Thyroid gland (tissue), 4 donors: ENCODE data around the gene UBAP2.

Source experiments
- POLR2A ChIP-seq, 2 donors: fragments of 450-650 bp; IDR thresholded peaks; one replicate each; pipeline ENCODE4 v1.6.1; 2017; ENCODE audit warnings: antibody characterized with exemption in 2 of 2, mild to moderate bottlenecking in 2 of 2, moderate library complexity in 1 of 2
- TF ChIP-seq, protein P1 (sequence below), 6 experiments: fragments of 200-600 bp in 3 of 6; fragments of 450-650 bp in 3 of 6; sonication (generic) in 3 of 6; IDR thresholded peaks; one replicate each; pipeline ENCODE4 v1.5.1; 2016 to 2019; ENCODE audit warnings: antibody characterized with exemption in 6 of 6, mild to moderate bottlenecking in 2 of 6, inconsistent platforms in 1 of 6, moderate library complexity in 1 of 6

DNA sequence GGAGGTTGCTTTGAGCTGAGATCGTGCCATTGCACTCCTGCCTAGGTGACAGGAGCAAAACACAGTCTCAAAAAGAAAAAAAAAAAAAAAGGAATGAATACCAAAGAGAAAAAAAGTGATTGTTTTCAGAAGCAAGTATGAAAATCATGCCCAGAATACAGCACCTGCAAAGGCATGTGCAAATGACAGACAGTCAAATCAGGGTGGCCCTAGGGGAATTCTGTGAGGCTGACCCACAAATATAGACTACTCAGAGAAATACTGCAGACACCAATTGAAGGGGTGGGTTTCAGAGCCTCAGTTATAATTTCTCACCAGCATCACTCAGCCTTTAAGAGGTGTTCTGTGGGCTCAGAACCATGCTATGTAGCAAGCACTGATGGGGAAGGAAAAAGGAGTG lies 49.2 kb upstream of the UBAP2 start:
- TF ChIP-seq, protein P1, sequence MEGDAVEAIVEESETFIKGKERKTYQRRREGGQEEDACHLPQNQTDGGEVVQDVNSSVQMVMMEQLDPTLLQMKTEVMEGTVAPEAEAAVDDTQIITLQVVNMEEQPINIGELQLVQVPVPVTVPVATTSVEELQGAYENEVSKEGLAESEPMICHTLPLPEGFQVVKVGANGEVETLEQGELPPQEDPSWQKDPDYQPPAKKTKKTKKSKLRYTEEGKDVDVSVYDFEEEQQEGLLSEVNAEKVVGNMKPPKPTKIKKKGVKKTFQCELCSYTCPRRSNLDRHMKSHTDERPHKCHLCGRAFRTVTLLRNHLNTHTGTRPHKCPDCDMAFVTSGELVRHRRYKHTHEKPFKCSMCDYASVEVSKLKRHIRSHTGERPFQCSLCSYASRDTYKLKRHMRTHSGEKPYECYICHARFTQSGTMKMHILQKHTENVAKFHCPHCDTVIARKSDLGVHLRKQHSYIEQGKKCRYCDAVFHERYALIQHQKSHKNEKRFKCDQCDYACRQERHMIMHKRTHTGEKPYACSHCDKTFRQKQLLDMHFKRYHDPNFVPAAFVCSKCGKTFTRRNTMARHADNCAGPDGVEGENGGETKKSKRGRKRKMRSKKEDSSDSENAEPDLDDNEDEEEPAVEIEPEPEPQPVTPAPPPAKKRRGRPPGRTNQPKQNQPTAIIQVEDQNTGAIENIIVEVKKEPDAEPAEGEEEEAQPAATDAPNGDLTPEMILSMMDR (IDR thresholded peaks at IDR 0.05) = no peak
- no peak for TF ChIP-seq POLR2A (IDR thresholded peaks at IDR 0.05)
